H1 (cell line): Measurements from ENCODE around the gene SCUBE2. TPM values are rescaled to one million over a fixed set of nuclear protein-coding genes. Genes with fewer than 3 reads are reported as not detected.

Experiments
- CTCF ChIA-PET: fragments of 300-600 bp; sonication (Branson Sonifier 250); formaldehyde crosslinking; loops from one replicate; lab custom pipeline; 2021; ENCODE audit not compliant: partially characterized antibody; lab: Charles Lee
- POLR2A ChIA-PET: fragments of 300-600 bp; sonication (Branson Sonifier 250); formaldehyde crosslinking; loops from one replicate; lab custom pipeline; 2021; ENCODE audit warnings: inconsistent platforms; ENCODE audit not compliant: partially characterized antibody; lab: Charles Lee
- DNase-seq, 2 experiments: peaks; one replicate each; pipeline versions ENCODE4 v3.0.0 to v3.0.0-alpha.2; 2010 to 2022; ENCODE audit warnings: low spot score in 2 of 2, low read depth in 1 of 2, mixed read lengths in 1 of 2
- FAIRE-seq: peaks from 2 replicates; lab custom pipeline; 2011; peaks lifted over from hg19 to GRCh38; lab: Jason Lieb, UNC
- H2AFZ ChIP-seq: 2 replicates; pipeline ENCODE4 v1.8.1; 2012; ENCODE audit warnings: low read length, inconsistent platforms
- H2AK5ac ChIP-seq: 2 replicates; pipeline ENCODE4 v1.6.1; 2013; ENCODE audit warnings: low read depth, low read length
- H2BK120ac ChIP-seq: replicated peaks from 2 replicates; pipeline ENCODE3; 2013; ENCODE audit warnings: low read depth, low read length, inconsistent platforms
- H2BK12ac ChIP-seq: 2 replicates; pipeline ENCODE4 v1.6.1; 2013; ENCODE audit warnings: low read depth, low read length
- H2BK15ac ChIP-seq: 2 replicates; pipeline ENCODE4 v1.6.1; 2013; ENCODE audit warnings: low read length
- H2BK20ac ChIP-seq: 2 replicates; pipeline ENCODE4 v1.6.1; 2013; ENCODE audit warnings: low read length
- H2BK5ac ChIP-seq: 2 replicates; pipeline ENCODE4 v1.6.1; 2013; ENCODE audit warnings: low read depth, low read length
- H3K14ac ChIP-seq: 2 replicates; pipeline ENCODE4 v1.6.1; 2013; ENCODE audit warnings: inconsistent platforms; ENCODE audit not compliant: insufficient read length
- H3K18ac ChIP-seq: 2 replicates; pipeline ENCODE4 v1.6.1; 2013; ENCODE audit warnings: low read length; ENCODE audit errors: extremely low read depth
- H3K23ac ChIP-seq: 2 replicates; pipeline ENCODE4 v1.6.1; 2013; ENCODE audit warnings: inconsistent platforms; ENCODE audit not compliant: insufficient read length
- H3K23me2 ChIP-seq: 2 replicates; pipeline ENCODE4 v1.6.1; 2013; ENCODE audit warnings: low read depth, low read length
- H3K27ac ChIP-seq: 2 replicates; pipeline ENCODE4 v1.6.1; 2011; ENCODE audit warnings: low read depth, low read length, inconsistent platforms
- H3K27me3 ChIP-seq, 4 experiments: replicated peaks in 1 of 4; 1 replicate in 1 of 4; 2 replicates in 3 of 4; pipeline versions ENCODE4 v1.6.1 to v1.8.1; 2011 to 2013; ENCODE audit warnings: low read length in 3 of 4, mild to moderate bottlenecking in 3 of 4, inconsistent platforms in 2 of 4, mixed read lengths in 2 of 4, moderate library complexity in 1 of 4; ENCODE audit not compliant: control insufficient read depth in 3 of 4, insufficient read depth in 3 of 4; ENCODE audit errors: extremely low read depth in 1 of 4
- H3K36me3 ChIP-seq, 4 experiments: 2 replicates each; pipeline versions ENCODE4 v1.6.1 to v1.8.1; 2011 to 2013; ENCODE audit warnings: mild to moderate bottlenecking in 4 of 4, low read length in 3 of 4, moderate library complexity in 2 of 4, control low read depth in 1 of 4, inconsistent platforms in 1 of 4; ENCODE audit not compliant: insufficient read depth in 4 of 4, control insufficient read depth in 2 of 4
- H3K4ac ChIP-seq: replicated peaks from 2 replicates; pipeline ENCODE3; 2013; ENCODE audit warnings: low read length, low read depth, mixed read lengths, inconsistent platforms; ENCODE audit not compliant: insufficient read length
- H3K4me1 ChIP-seq, 4 experiments: replicated peaks in 1 of 4; 1 replicate in 1 of 4; 2 replicates in 3 of 4; pipeline versions ENCODE4 v1.6.1 to v1.8.1; 2011 to 2013; ENCODE audit warnings: low read length in 3 of 4, inconsistent platforms in 2 of 4, mixed read lengths in 1 of 4; ENCODE audit not compliant: insufficient read depth in 4 of 4, control insufficient read depth in 3 of 4
- H3K4me2 ChIP-seq, 2 experiments: 2 replicates each; pipeline versions ENCODE4 v1.6.1 to v1.8.1; 2011 to 2013; ENCODE audit warnings: low read depth in 2 of 2, low read length in 2 of 2, control low read depth in 1 of 2, inconsistent platforms in 1 of 2, mild to moderate bottlenecking in 1 of 2; ENCODE audit not compliant: insufficient read depth in 1 of 2
- H3K4me3 ChIP-seq, 4 experiments: fragments of 200-600, 300-600 bp in 1 of 4; sonication (generic), shearing (Covaris generic), sonication (Bioruptor Twin) in 1 of 4; 2 replicates each; pipeline versions ENCODE4 v1.5.1 to v1.8.1; 2011 to 2016; ENCODE audit warnings: low read length in 4 of 4, low read depth in 3 of 4, control low read depth in 2 of 4, inconsistent platforms in 2 of 4, mild to moderate bottlenecking in 2 of 4, mixed read lengths in 1 of 4, moderate library complexity in 1 of 4; ENCODE audit not compliant: insufficient read depth in 2 of 4; ENCODE audit errors: extremely low read depth in 1 of 4
- H3K56ac ChIP-seq: replicated peaks from 2 replicates; pipeline ENCODE3; 2013; ENCODE audit warnings: low read depth, mild to moderate bottlenecking, mixed read lengths, low read length, inconsistent platforms; ENCODE audit not compliant: insufficient read length
- H3K79me1 ChIP-seq: 2 replicates; pipeline ENCODE4 v1.6.1; 2013; ENCODE audit warnings: low read depth, low read length, control low read depth
- H3K79me2 ChIP-seq, 2 experiments: 2 replicates each; pipeline versions ENCODE4 v1.6.1 to v1.8.1; 2012 to 2013; ENCODE audit warnings: low read length in 2 of 2, mild to moderate bottlenecking in 2 of 2, inconsistent platforms in 1 of 2; ENCODE audit not compliant: insufficient read depth in 2 of 2, control insufficient read depth in 1 of 2
- H3K9ac ChIP-seq, 4 experiments: replicated peaks in 1 of 4; 1 replicate in 1 of 4; 2 replicates in 3 of 4; pipeline versions ENCODE4 v1.6.1 to v1.8.1; 2011 to 2013; ENCODE audit warnings: low read depth in 3 of 4, low read length in 3 of 4, control low read depth in 2 of 4, mild to moderate bottlenecking in 2 of 4, moderate library complexity in 2 of 4, inconsistent platforms in 1 of 4; ENCODE audit errors: extremely low read depth in 1 of 4
- H3K9me3 ChIP-seq, 2 experiments: 2 replicates each; pipeline versions ENCODE4 v1.6.1 to v1.8.1; 2012 to 2013; ENCODE audit warnings: mild to moderate bottlenecking in 2 of 2, moderate library complexity in 2 of 2, control low read depth in 1 of 2, inconsistent platforms in 1 of 2, low read depth in 1 of 2, low read length in 1 of 2, mixed read lengths in 1 of 2; ENCODE audit not compliant: insufficient read depth in 2 of 2
- H4K20me1 ChIP-seq, 2 experiments: replicated peaks in 1 of 2; 2 replicates each; pipeline versions ENCODE3 to v1.8.1; 2011 to 2013; ENCODE audit warnings: inconsistent platforms in 2 of 2, low read length in 2 of 2, mild to moderate bottlenecking in 1 of 2; ENCODE audit not compliant: insufficient read depth in 2 of 2, control insufficient read depth in 1 of 2
- H4K5ac ChIP-seq: 2 replicates; pipeline ENCODE4 v1.6.1; 2013; ENCODE audit warnings: low read length, low read depth, mixed read lengths, inconsistent platforms; ENCODE audit not compliant: insufficient read length
- H4K8ac ChIP-seq: 2 replicates; pipeline ENCODE4 v1.8.0; 2013; ENCODE audit warnings: mild to moderate bottlenecking, moderate library complexity, low read length, inconsistent platforms; ENCODE audit not compliant: insufficient read depth; ENCODE audit errors: extremely low read depth
- H4K91ac ChIP-seq: replicated peaks from 2 replicates; pipeline ENCODE3; 2013; ENCODE audit warnings: low read length, mixed read lengths, inconsistent platforms; ENCODE audit not compliant: insufficient read length
- BACH1 ChIP-seq: IDR thresholded peaks from 2 replicates; pipeline ENCODE4 v1.6.1; 2012; ENCODE audit warnings: low read length, improper control_type of control experiment
- CTBP2 ChIP-seq: IDR thresholded peaks from 2 replicates; pipeline ENCODE4 v1.7.0; 2011; ENCODE audit warnings: borderline replicate concordance, mild to moderate bottlenecking, moderate library complexity, mixed read lengths, low read length; ENCODE audit not compliant: insufficient read depth, insufficient read length
- E2F6 ChIP-seq: IDR thresholded peaks from 2 replicates; pipeline ENCODE4 v1.6.1; 2012; ENCODE audit warnings: inconsistent platforms
- HDAC6 ChIP-seq: IDR thresholded peaks from one replicate; pipeline ENCODE4 v1.7.1; 2012; ENCODE audit warnings: low read depth, mild to moderate bottlenecking, inconsistent platforms, low read length, moderate library complexity
- SRF ChIP-seq: IDR thresholded peaks from 2 replicates; pipeline ENCODE4 v1.6.1; 2011; ENCODE audit warnings: mild to moderate bottlenecking, low read depth, low read length, moderate library complexity
- WGBS, 2 experiments: shearing (Covaris generic) in 1 of 2; methylation state at CpG; one replicate each; pipeline versions ENCODE4 v1.1.6 to v1.1.7; 2013 to 2015; ENCODE audit warnings: low lambda C conversion rate in 2 of 2, mixed read lengths in 2 of 2, inconsistent platforms in 1 of 2, low coverage in 1 of 2, missing lambda C conversion rate in 1 of 2; ENCODE audit not compliant: insufficient replicate concordance in 2 of 2, insufficient coverage in 1 of 2, insufficient read length in 1 of 2; ENCODE audit errors: extremely low coverage in 1 of 2, missing lambda C conversion rate in 1 of 2; 5-methylcytosine and 5-hydroxymethylcytosine counted together
- polyA plus RNA-seq, 7 experiments: library from polyadenylated mRNA; depleted of rRNA in 3 of 7; stranded (reverse) in 5 of 7; unstranded in 2 of 7; fragments of >200 nt in 5 of 7; fragments of 200-250 nt in 2 of 7; gene quantifications; 1 replicate in 5 of 7; 2 replicates in 1 of 7; 4 replicates in 1 of 7; pipeline versions ENCODE4 v1.2.1 to v1.2.3, GENCODE V29; 2011 to 2013; ENCODE audit warnings: missing spikeins in 2 of 7, mixed read lengths in 2 of 7
- total RNA-seq: library from RNA; stranded (reverse); fragmentation: NEBNext Ultra II Directional; extraction: Animal tissue kit (Norgen Biotek cat#: 25700); gene quantifications from 2 replicates; pipeline ENCODE4 v1.2.1, GENCODE V29; 2021

The SCUBE2 gene
- total and polyA plus RNA-seq, 2 of the 8 experiments (the other 6 are each of a cell fraction or from before 2014, with no cell fraction given): 0.29 to 1.2 TPM

- Histone ChIP-seq H4K91ac (no peak overlapping the region), H3K27ac (no peak overlapping the region), H3K27me3 (no peaks in the 10 kb centered on the region), H4K20me1 (no peaks in the 10 kb centered on the region), H4K5ac (no peak overlapping the region), H2BK120ac (no peak overlapping the region), H2BK15ac (no peak overlapping the region), H3K79me1 (no peaks in the 10 kb centered on the region), H3K9me3 (no peaks in the 10 kb centered on the region), H3K56ac (no peak overlapping the region), H3K23me2 (no peaks in the 10 kb centered on the region), H3K4me1 (peaks cover 4 to 9% (median 5%) of the 10 kb centered on the region in 4 experiments; a peak in 5 of 7 replicates), H2AFZ (no peak overlapping the region), H2BK5ac (no peak overlapping the region), H3K9ac (no peak overlapping the region), H4K8ac (no peak overlapping the region), H2AK5ac (no peak overlapping the region), H3K4me2 (no peak overlapping the region), H3K23ac (no peak overlapping the region), H3K4ac (no peak overlapping the region), H3K14ac (no peak overlapping the region), H2BK12ac (no peak overlapping the region), H3K4me3 (no peak overlapping the region), H3K79me2 (no peaks in the 10 kb centered on the region), H3K36me3 (no peaks in the 10 kb centered on the region), H3K18ac (no peak overlapping the region), H2BK20ac (no peak overlapping the region)
- CTCF ChIA-PET: interaction anchor here (0.6 to 1.8 kb wide), 7 partner anchors 9 to 381 kb away, joined by 3 to 7 read pairs (median 3); no protein-coding TSS in a partner anchor
- no peak for DNase-seq
- TF ChIP-seq CTBP2 (no peak), BACH1 (no peak), SRF (no peak), E2F6 (no peak), HDAC6 (no peak)
- no peak for FAIRE-seq
- POLR2A ChIA-PET: interaction anchor here (0.6 to 0.7 kb wide), 2 partner anchors 18 to 120 kb away, joined by 3 read pairs; no protein-coding TSS in a partner anchor
- 90% methylated on average over 2 of the region's 2 CpGs; no CpG with 5 or more reads in 1 of the 2 experiments for WGBS, 2 experiments
These were observed 33.9 kb upstream of the SCUBE2 start for GRCh38 chr11:9125185-9125886.
